Renal cortex interstitium (tissue), 15 donors: Measurements from ENCODE around the gene SLC45A3. TPM values are rescaled to one million over a fixed set of nuclear protein-coding genes. Genes with fewer than 3 reads are reported as not detected.
A peak's percentile ranks its signal among the peaks of the same experiment; 100 is the strongest.
"Not testable (repeated sequence)": the region's sequence is repeated elsewhere in the genome, so short reads cannot be mapped to it uniquely, and the experiment has no call there.

Source experiments
- DNase-seq, 11 donors: peaks; one replicate each; pipeline ENCODE4 v3.0.0-alpha.2; 2013; ENCODE audit warnings: low read depth in 9 of 11, low spot score in 4 of 11; ENCODE audit errors: extremely low read depth in 1 of 11
- long read RNA-seq, 16 experiments: transcript quantifications; one replicate each; lab custom pipeline, GENCODE V29; 2026
- polyA plus RNA-seq, 3 donors: library from polyadenylated mRNA; unstranded; fragments of 120-200 nt; gene quantifications; one replicate each; pipeline ENCODE4 v1.2.1, GENCODE V29; 2013; ENCODE audit not compliant: insufficient read length in 3 of 3

SLC45A3 gene, protein sequence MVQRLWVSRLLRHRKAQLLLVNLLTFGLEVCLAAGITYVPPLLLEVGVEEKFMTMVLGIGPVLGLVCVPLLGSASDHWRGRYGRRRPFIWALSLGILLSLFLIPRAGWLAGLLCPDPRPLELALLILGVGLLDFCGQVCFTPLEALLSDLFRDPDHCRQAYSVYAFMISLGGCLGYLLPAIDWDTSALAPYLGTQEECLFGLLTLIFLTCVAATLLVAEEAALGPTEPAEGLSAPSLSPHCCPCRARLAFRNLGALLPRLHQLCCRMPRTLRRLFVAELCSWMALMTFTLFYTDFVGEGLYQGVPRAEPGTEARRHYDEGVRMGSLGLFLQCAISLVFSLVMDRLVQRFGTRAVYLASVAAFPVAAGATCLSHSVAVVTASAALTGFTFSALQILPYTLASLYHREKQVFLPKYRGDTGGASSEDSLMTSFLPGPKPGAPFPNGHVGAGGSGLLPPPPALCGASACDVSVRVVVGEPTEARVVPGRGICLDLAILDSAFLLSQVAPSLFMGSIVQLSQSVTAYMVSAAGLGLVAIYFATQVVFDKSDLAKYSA
- polyA plus RNA-seq: 10 to 100 TPM in 1 of 3 donors, 1 to 10 TPM in 2; 8.6 to 12.5 (median 8.9) TPM
- long read RNA-seq, donor 1, partial matches to known transcripts: 5 of 5 reads
- long read RNA-seq, donor 1, other reads (novel, unspliced or antisense): 0 of 5 reads
- long read RNA-seq, donor 2: 0 reads
- long read RNA-seq, donor 3, partial matches to known transcripts: 7 of 7 reads
- long read RNA-seq, donor 3, other reads (novel, unspliced or antisense): 0 of 7 reads
- long read RNA-seq, donor 4: 0 reads
- long read RNA-seq, donor 5: 0 reads
- long read RNA-seq, donor 6, partial matches to known transcripts: 0 of 3 reads
- long read RNA-seq, donor 6, other reads (novel, unspliced or antisense): 0 of 3 reads
- long read RNA-seq, donor 7: 0 reads
- long read RNA-seq, donor 8, partial matches to known transcripts: 0 of 5 reads
- long read RNA-seq, donor 8, other reads (novel, unspliced or antisense): 0 of 5 reads
- long read RNA-seq, donor 9, partial matches to known transcripts: 0 of 1 reads
- long read RNA-seq, donor 9, other reads (novel, unspliced or antisense): 0 of 1 reads
- long read RNA-seq, donor 10: 0 reads
- long read RNA-seq, donor 11: 0 reads
- long read RNA-seq, donor 12: 0 reads
- long read RNA-seq, donor 13, partial matches to known transcripts: 0 of 1 reads
- long read RNA-seq, donor 13, other reads (novel, unspliced or antisense): 0 of 1 reads
- long read RNA-seq, donor 14: 0 reads
- long read RNA-seq, donor 15, partial matches to known transcripts: 0 of 1 reads
- long read RNA-seq, donor 15, other reads (novel, unspliced or antisense): 0 of 1 reads
- long read RNA-seq, donor 16, partial matches to known transcripts: 7 of 10 reads
- long read RNA-seq, donor 16, other reads (novel, unspliced or antisense): 0 of 10 reads

DNA sequence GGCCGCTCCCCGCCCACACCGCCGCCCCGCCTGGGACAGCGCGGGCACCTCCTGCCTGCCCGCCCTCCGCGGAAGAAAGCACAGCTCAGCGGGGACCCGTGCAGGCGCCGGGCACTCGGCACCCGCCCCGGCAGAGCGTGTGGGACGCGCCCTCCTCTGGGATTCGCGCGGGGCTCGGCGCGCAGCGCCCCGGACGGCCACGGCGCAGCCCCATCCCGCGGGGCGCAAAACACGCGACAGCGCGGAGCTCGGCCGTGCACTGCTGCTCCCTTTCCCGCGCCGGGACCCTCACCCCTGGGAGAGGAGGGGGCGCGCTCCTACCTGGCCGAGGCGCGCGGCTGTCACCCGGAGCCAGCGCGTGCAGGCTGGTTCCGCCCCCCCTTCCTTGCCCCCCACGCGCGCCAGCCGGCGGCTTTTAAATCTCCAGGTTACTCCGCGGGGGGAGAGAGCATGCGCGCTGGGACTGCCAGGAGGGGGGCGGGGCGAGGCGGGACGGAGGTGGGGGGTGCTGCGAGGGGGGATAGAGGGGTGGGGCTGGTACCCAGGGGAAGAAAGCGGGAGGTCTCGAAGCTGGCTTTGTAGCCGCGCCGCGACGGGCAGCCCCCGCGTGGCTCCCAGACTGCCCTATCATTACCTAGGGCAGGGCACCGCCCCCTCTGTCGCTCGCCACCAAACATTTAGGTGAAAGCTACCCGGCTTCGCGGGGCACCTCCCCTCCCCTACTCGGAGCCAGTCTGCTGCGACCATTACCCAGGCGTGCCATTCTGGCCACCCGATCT is at the start of gene SLC45A3:
SLC45A3 (minus strand) TSS at position 437 of the 779 bp plus-strand sequence. CDS start 15,853 bp downstream, outside the sequence.
- no peak for DNase-seq

DNA sequence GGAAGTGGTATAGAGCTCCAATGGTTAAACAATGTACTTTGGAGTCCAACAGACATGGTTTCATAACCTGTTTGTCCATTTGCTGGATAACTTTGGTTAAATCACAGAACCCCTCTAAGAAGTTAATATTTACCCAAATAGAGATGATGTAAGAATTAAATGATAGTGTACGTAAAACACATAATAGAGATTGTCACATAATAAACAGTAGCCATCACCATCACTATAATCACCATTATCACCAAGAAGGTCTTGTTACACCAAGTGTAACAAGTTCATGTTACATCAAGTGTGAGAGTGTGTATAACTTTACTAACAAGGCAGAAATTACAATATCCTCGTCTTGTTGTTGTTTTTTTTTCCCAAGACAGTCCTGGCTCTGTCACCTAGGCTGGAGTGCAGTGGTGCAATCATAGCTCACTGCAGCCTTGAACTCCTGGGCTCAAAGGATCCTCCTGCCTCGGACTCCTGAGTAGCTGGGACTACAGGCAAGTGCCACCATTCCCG is 46.4 kb upstream of the SLC45A3 start:
- no peak for DNase-seq

DNA sequence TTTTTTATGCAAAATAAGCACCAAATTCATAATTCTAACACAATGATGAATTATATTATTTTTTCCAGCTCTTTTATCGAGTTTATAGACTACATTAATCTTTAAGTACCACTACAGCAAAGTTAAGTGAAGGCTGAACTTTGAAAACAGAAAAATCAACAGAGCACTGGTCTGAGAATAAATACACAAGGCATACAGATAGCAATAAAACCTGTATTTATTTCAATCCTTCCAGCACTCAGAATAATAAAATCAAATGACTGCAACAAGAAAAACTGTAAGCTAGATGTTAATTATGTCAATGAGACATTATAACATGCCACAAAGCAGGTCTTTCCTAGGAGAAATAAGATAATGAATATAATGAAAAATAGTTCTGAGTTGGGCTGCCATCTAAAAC is 45.2 kb upstream of the SLC45A3 start:
- DNase-seq: no peak

DNA sequence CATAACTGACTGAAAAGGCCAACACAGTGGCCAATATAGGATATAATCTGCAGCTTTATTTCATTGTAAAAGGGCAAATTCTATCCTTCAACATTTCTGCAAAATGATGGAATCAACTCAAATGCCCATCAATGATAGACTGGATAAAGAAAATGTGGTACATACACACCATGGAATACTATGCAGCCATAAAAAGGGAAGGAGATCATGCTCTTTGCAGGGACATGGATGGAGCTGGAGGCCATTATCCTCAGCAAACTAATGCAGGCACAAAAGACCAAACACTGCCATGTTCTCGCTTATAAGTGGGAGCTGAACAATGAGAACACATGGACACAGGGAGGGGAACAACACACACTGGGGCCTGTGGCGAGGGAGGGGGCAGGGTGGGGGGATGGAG is 40.4 kb upstream of the SLC45A3 start:
- DNase-seq: not testable (repeated sequence)

DNA sequence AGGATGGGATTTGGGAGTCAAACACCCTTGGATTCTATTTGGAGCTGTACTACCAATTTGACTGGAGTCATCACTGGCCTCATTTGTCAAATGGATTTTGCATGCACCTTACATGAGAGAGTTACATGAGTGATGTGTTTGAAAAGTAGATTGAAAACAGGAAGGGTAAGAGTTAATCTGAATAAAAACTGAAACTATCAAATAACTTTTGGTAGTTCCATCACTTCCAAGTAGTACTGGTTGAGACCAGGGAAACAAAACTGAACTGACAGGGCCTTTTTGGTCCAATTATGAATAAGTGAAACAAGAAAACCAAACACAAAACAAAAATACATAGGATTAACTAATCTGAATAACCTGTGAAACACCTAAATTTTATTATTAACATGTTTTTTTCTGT is 39.5 kb upstream of the SLC45A3 start:
- DNase-seq: no peak

DNA sequence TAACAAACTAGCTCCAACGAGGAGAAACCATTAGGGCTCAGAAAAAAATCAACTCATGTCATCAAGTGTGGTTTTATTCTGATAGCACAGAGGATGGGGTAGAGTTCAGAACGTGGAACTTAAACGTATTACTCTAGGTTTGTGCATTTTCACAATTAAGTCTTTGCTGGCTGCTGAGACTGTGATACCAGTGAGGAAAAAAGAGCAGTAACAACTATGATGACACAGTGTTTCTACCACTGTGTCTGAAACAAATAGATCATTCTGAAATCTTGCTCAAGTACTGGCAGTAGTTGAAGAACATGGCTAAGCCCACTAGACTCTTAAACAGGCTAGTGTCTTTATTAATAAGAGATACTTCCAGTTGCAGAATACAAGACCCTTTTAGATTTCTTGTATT is 38.7 kb upstream of the SLC45A3 start:
- DNase-seq: no peak

DNA sequence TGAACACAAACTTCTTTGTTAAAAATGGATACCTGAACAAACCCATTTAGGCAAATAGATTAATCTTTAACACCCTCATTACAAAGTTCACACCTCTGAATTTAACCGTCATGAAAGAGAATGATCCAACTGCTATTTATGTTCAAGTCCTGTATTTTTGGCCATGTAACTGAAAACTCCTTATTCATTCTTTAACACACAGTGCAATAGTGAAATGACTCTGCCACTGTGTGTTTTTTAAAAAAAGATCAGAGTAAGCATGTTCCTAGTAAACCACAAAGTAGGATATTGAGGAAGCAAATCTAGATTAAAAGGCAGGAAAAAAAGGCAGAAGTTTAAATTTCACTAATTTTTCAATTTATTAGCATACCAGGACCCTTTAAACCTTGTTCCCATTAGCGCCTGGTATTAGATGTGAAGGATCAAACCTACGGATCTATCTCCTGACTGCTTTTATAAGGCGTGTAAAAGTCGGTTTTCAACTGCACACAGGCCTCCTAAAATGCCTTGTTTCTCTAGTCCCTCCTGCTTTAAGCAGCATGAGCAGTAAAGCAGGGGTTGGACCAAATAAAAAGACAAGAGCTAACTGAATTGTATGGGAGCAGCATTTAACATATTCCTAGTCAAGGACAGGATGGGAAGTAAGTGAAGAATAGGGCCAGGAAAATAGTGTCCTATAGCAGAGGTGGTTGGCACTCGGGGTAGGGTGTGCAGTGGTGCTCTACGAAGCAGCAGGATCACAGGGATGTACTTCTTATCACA is 36.2 kb upstream of the SLC45A3 start:
- no peak for DNase-seq

DNA sequence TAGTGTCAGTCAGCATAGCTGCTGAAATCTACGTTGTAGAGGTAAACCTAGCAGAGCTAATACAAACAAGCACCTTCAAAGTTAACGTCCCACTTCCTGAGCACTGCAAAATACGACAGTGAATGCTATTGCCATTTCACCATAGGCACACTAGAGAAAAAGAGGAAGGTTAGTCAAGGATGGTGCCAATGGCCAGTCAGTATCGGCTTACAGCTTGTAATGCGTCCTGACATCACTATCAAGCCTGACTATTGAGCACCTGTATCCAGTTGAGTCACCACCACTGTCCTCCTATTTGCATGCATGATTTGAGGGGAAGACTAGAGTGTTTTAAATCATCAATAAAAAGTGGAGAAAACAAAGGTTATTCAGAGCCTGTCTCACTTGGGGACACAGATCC is 35.3 kb upstream of the SLC45A3 start:
- DNase-seq: no peak

DNA sequence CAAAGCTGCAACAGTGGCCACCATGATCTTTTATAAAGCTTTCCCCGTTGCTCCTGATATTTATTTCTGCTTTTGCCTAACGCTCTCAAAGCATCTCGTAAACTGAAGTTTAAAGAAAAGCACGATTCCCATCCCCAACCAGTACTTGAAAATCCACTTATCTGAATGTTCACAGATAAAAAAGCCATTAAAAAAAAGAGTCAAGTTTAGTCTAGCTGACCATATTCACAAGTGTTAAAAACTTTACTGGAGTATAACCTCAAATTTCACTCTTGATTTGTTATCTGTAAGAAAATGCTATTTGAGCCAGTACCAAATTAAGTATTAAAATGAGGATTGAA is 34.6 kb upstream of the SLC45A3 start:
- no peak for DNase-seq

DNA sequence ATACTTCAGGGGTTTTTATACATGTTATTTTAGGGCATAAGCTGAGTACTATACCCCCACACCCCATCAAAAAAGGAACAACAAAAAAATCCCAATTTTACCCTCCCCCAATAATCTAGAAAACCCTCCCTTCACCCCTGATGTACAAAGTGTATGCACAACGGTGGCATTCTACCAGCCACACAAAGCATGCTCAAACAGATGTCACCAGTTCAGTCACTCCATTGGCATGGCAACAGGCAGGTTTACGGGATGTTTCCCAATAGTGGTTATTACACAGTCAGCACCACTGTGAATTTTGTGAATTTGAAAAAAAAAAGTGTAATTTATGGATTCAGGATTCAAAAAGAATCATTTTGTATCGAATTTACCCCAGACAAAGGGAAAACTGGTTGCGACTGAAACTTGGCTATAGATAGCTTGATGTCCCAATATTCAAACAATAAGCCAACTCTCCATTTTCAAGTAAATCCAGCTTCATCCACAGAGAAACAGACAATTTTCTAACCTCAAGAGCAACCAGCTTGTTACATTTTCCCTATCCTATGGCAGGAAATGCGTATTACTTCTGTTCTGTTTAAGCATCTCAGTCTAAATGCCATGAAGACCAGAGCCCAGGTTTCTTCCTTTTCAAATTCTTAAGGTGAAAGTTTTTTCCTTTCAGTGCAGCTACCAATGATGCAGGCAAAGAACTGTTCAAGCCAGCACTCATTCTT is 34.0 kb upstream of the SLC45A3 start:
- DNase-seq: no peak

DNA sequence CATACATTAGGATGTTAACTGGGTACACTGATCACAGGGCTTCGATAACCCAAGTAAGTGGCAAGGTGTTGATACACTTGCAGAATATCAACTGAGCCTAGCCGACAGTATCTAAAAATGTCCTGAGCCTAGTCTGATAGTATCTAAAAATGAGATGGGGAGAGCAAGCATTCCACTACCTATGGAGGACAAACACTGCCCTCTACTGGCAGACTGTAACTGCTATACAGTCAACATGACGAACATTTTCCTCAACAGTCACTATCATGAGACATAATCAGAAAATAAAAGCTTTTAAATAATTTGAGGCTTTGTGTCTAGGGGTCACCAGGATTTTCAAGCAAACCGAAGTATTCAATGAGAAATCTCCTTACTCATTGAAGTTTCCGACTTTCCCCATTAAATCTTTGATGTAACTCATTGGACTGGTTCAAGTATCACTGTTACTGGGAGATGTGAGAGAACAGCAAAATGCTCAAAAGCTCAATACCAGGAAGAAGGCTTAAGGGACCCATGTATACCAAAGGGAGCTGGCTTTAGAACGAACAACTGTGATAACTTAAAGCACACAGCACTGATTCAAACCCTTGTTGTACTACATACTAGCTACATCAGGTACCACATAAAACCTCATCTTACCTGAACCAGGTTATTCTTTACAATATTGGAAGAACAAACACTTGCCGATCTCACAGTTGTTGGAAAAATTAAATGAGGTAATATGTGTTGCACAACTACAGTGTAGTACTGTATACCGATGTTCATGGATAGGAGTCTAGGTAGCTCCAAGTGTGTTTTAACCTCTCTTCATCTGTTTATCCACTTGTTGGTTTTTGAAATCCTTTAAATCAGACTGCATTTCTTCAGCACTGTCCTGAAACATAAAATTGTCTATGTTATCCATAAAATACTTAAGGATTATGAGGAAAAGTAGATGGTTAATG is 31.1 kb upstream of the SLC45A3 start:
- DNase-seq: peak; percentile 63 to 85 (median 73)

DNA sequence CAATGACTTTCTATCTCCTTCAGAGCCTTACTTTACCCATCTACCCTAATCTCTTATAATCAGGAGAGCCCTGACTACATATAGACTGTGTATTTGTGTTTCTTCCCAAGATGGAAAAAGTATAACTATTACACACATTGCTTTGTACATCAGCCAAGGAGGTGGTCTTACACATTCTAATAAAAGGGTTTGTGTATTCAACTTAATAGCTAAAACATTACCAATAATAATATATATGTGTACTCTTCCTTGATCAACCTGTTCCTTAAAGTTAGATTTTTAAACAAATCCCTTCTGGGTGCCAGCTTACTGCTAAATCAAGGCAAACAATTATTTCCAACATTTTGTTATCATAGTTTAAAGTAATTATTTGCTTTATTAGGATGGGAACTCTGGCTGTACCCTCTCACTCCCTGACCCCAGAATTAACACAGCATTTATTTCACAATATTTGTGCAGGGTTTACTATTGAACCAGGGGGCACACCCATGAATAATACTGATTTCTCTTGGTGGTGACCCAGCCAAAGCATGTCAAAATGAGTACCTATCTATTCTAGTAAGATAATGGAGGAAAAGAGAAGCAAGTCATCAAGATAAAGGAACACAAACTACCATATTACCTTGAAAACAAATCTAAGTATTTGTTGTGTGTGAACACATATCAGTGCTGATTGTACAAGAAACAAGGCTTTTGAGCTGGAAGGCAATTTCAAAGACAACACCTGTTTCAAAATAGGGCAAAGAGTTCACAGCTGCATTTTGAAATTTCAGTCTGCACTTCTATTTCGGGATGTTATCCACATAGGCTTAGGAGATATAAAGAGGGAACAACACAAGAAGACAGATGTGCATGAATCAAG is 30.1 kb upstream of the SLC45A3 start:
- DNase-seq: no peak

DNA sequence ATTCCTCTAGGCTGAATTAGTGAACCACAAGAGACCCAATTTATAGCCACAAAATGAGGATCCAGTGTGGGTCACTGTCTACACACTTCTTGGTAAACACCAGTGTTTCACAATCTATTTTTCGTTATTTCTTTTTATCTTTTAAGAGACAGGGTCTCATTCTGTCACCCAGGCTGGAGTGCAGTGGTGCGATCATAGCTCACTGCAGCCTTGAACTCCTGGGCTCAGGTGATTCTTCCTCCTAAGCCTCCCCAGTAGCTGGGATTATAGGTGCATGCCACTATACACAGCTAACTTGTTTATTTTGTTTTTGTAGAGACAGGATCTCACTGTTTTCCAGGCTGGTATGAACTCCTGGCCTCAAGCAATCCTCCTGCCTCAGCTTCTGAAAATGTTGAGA is 29.3 kb upstream of the SLC45A3 start:
- no peak for DNase-seq

DNA sequence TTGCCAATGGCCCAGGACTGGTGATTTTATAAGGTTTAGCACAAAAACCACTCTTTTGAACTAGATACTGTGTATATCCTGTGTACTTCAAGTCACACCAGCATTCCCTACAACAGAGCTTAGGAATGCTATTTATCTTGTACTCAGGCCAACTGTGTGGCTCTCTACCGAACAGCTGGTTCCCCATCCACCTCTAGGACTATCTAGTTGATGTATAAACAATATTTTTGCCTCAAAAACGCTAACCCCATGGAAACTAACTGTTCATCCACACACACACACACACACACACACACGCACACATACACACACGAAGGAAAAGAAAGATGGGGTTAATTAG is 28.7 kb upstream of the SLC45A3 start:
- no peak for DNase-seq
